ENCODE data around the gene CBARP.

GRCh38 chr19:1268226-1269064 is 30.6 kb upstream of the CBARP start:
- TF ChIP-seq, protein P1, sequence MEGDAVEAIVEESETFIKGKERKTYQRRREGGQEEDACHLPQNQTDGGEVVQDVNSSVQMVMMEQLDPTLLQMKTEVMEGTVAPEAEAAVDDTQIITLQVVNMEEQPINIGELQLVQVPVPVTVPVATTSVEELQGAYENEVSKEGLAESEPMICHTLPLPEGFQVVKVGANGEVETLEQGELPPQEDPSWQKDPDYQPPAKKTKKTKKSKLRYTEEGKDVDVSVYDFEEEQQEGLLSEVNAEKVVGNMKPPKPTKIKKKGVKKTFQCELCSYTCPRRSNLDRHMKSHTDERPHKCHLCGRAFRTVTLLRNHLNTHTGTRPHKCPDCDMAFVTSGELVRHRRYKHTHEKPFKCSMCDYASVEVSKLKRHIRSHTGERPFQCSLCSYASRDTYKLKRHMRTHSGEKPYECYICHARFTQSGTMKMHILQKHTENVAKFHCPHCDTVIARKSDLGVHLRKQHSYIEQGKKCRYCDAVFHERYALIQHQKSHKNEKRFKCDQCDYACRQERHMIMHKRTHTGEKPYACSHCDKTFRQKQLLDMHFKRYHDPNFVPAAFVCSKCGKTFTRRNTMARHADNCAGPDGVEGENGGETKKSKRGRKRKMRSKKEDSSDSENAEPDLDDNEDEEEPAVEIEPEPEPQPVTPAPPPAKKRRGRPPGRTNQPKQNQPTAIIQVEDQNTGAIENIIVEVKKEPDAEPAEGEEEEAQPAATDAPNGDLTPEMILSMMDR (conservative IDR thresholded peaks at IDR 0.05; ENCODE audit: low read length): no peak
- no peak for TF ChIP-seq EZH2phosphoT487 (IDR thresholded peaks at IDR 0.05; ENCODE audit: borderline replicate concordance, low read depth, low read length)

Measured in OCI-LY7 (cell line).